ENCODE data around the gene GSAP. TPM values are rescaled to one million over a fixed set of nuclear protein-coding genes. Genes with fewer than 3 reads are reported as not detected.

GSAP gene
- total and polyA plus RNA-seq, 4 donors, result 3.7 to 24.1 (median 8.0) TPM

DNA sequence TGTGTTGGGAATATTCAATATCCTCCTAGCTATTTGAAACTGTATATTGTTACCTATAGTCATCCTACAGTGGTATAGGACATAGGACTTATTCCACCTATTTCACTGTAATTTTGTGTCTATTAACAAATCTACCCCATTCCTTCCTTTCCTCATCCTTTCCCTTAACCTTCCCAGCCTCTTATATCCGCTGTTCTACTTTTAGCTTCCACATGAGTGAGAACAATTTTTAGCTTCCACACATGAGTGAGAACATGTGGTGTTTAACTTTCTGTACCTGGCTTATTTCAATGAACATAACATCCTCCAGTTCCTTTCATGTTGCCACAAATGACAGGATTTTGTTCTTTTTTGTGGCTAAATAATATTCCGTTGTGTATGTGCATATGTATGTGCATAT is 120.6 kb downstream of the GSAP start:
- no peak for ATAC-seq (ENCODE audit: low FRiP score)
- intact Hi-C loops (cut with DNase I), result no loop called here

DNA sequence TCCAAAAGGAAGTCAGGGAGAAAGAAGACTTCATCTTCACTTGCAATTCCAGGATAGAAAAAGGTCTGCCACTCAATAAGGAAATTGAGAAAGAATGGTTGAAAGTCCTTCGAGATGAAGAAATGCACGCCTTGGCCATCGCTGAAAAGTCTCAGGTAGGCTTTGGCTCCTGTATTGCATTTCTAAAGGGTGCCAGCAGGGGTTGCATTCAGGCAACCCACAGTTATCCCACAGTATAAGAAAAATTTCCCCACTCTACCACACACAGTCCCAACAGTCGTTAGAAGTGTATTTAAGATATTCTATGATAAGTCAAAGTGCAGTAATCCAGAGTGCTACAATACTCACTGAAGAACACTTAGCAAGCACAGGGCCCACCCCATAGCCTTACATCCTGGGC is 123.1 kb downstream of the GSAP start:
- no peaks in the 10 kb centered on the region for H3K9me3 ChIP-seq (ENCODE audit: control insufficient read depth, low read length)
- DNase-seq, result no peak
- WGBS, 2 donors, result 76 to 85% methylated on average over 4 of the region's 4 CpGs
- H3K4me3 ChIP-seq (ENCODE audit: low read length in 2 of 2), result no peak overlapping the region
- ATAC-seq (ENCODE audit: low FRiP score), result peak; percentile 15
- peak overlapping the region in 1 of 2 donors; percentile 19 for H3K27ac ChIP-seq (ENCODE audit: low read depth in 1 of 2, low read length in 2 of 2)
- intact Hi-C loops (cut with DNase I), result no loop called here
- H3K4me1 ChIP-seq (ENCODE audit: control insufficient read depth in 1 of 2, insufficient read depth in 2 of 2, low read length in 2 of 2), result peaks cover 0 to 1% of the 10 kb centered on the region in 2 donors
- H3K36me3 ChIP-seq (ENCODE audit: control insufficient read depth in 1 of 2, insufficient read depth in 2 of 2, low read length in 1 of 2), result peaks cover 6 to 7% of the 10 kb centered on the region in 2 donors
- H3K27me3 ChIP-seq (ENCODE audit: control insufficient read depth in 1 of 2, insufficient read depth in 2 of 2, low read length in 1 of 2), result no peaks in the 10 kb centered on the region

More for the DNA sequence above, 120.6 kb downstream of the GSAP start:
- Histone ChIP-seq H3K36me3 (ENCODE audit: control insufficient read depth in 1 of 2, insufficient read depth in 2 of 2, low read length in 1 of 2) (peaks cover 6 to 7% of the 10 kb centered on the region in 2 donors), H3K4me3 (ENCODE audit: low read length in 2 of 2) (no peak overlapping the region), H3K27ac (ENCODE audit: low read depth in 1 of 2, low read length in 2 of 2) (no peak overlapping the region), H3K4me1 (ENCODE audit: control insufficient read depth in 1 of 2, insufficient read depth in 2 of 2, low read length in 2 of 2) (no peaks in the 10 kb centered on the region), H3K27me3 (ENCODE audit: control insufficient read depth in 1 of 2, insufficient read depth in 2 of 2, low read length in 1 of 2) (no peaks in the 10 kb centered on the region), H3K9me3 (ENCODE audit: control insufficient read depth, low read length) (no peaks in the 10 kb centered on the region)
- DNase-seq, result no peak
- 95 to 96% methylated on average over 2 of the region's 2 CpGs for WGBS, 2 donors

DNA sequence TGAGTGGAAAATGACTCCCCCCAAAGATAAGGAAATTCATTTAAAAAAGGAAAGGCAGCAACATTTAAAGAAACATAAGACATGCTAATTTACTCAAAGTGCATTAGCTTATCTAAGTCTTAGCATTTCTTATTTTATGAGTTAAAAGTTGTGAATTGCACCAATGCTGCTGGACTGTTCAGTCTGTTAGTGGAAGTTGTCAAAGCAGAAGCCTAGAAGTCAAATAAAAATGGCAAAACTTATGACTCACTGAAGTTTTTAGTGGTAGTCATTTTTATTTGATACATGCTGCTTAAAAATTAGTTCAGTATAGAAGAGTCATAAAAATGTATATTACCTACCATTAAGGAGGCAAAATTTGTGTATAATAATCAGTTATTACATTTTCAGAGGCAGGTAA is 125.7 kb downstream of the GSAP start:
- Histone ChIP-seq H3K4me3 (ENCODE audit: low read length in 2 of 2) (no peak overlapping the region), H3K36me3 (ENCODE audit: control insufficient read depth in 1 of 2, insufficient read depth in 2 of 2, low read length in 1 of 2) (peaks cover 6 to 7% of the 10 kb centered on the region in 2 donors), H3K27me3 (ENCODE audit: control insufficient read depth in 1 of 2, insufficient read depth in 2 of 2, low read length in 1 of 2) (no peaks in the 10 kb centered on the region), H3K9me3 (ENCODE audit: control insufficient read depth, low read length) (no peaks in the 10 kb centered on the region), H3K27ac (ENCODE audit: low read depth in 1 of 2, low read length in 2 of 2) (no peak overlapping the region), H3K4me1 (ENCODE audit: control insufficient read depth in 1 of 2, insufficient read depth in 2 of 2, low read length in 2 of 2) (peaks cover 1 to 4% of the 10 kb centered on the region in 2 donors)
- DNase-seq, result no peak
- ATAC-seq (ENCODE audit: low FRiP score), result no peak
- intact Hi-C loops (cut with DNase I), result no loop called here

DNA sequence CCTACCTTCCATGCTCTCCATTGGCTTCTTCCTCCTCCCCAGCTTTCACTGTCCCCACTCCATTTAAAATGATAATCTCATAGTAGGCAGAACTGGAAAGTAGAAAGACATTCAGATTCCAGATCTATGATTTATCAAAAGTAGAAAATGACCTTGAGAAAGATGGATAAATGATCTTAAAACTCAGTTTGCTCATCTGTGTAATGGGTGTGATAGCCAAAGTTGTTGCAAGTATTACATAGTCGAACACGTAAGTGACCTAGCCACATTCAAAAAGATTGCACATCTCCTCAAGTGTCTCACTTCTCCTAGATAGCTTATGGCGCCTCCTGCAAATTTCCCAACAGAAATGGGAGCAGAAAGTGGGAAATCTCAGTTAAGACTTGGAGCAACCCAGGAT is 126.8 kb downstream of the GSAP start:
- ATAC-seq (ENCODE audit: low FRiP score) (no peak), DNase-seq (no peak)
- Histone ChIP-seq H3K4me3 (ENCODE audit: low read length in 2 of 2) (no peak overlapping the region), H3K27me3 (ENCODE audit: control insufficient read depth in 1 of 2, insufficient read depth in 2 of 2, low read length in 1 of 2) (no peaks in the 10 kb centered on the region), H3K36me3 (ENCODE audit: control insufficient read depth in 1 of 2, insufficient read depth in 2 of 2, low read length in 1 of 2) (peaks cover 6 to 7% of the 10 kb centered on the region in 2 donors), H3K4me1 (ENCODE audit: control insufficient read depth in 1 of 2, insufficient read depth in 2 of 2, low read length in 2 of 2) (peaks cover 1 to 4% of the 10 kb centered on the region in 2 donors), H3K27ac (ENCODE audit: low read depth in 1 of 2, low read length in 2 of 2) (peak overlapping the region; percentile 24 to 34), H3K9me3 (ENCODE audit: control insufficient read depth, low read length) (no peaks in the 10 kb centered on the region)
- intact Hi-C loops (cut with DNase I), result no loop called here
- WGBS, 2 donors, result 97 to 98% methylated on average over 3 of the region's 3 CpGs

DNA sequence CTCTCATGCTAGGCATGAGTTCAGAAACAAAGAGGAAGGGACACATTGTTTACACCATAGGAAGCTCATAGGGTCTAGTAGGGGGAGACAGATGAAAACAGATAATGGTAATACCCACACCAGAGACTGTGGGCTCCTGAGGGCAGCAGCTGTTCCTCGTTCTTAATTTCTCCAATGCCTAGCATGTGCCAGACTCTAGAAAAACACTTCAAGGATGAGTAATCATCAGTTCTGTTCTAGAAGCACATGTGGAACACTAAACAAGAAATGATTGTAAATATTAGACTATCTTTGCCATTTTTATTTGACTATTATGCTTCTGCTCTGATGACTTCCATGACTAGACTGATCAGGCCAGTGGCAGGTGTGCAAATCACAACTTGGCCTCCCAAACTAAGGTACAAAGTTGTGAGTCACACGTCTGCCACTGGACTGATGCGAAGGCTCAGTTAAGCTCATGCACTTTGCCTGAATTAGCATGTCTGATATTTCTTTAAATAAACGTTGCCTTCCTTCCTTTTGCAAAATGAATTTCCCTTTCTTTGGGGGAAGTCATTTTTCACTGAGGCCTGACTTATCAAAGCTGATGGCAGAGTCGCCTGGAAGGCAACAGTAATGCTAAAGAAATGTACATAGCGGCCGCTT is 127.4 kb downstream of the GSAP start:
- intact Hi-C loops (cut with DNase I), result no loop called here
- peak overlapping the region; percentile 24 to 34 for H3K27ac ChIP-seq (ENCODE audit: low read depth in 1 of 2, low read length in 2 of 2)
- ATAC-seq (ENCODE audit: low FRiP score) (no peak), DNase-seq (no peak)
- H3K4me1 ChIP-seq (ENCODE audit: control insufficient read depth in 1 of 2, insufficient read depth in 2 of 2, low read length in 2 of 2), result peaks cover 1 to 4% of the 10 kb centered on the region in 2 donors
- no peaks in the 10 kb centered on the region for H3K27me3 ChIP-seq (ENCODE audit: control insufficient read depth in 1 of 2, insufficient read depth in 2 of 2, low read length in 1 of 2)
- H3K9me3 ChIP-seq (ENCODE audit: control insufficient read depth, low read length), result no peaks in the 10 kb centered on the region
- peaks cover 6 to 7% of the 10 kb centered on the region in 2 donors for H3K36me3 ChIP-seq (ENCODE audit: control insufficient read depth in 1 of 2, insufficient read depth in 2 of 2, low read length in 1 of 2)
- H3K4me3 ChIP-seq (ENCODE audit: low read length in 2 of 2), result no peak overlapping the region
- WGBS, 2 donors, result 33 to 36% methylated on average over 7 of the region's 7 CpGs

DNA sequence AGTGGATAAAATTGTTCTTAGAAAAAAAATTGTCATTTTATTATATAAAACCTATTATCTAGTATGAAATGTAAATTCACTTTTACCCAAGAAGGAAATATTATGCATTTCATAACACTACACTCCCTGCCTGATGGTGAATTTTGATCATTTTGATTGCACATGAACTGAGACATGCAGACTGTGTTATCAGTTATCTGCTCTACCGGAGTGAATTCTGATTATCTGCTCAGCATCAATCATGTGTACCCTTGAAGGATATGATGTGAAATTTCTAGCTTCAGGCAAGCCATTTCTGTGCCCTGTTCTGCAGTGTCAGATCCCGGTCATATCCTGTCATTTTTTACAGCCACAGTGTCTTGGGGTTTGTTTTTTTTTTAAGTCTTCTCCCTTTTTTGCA is 131.5 kb downstream of the GSAP start:
- WGBS, 2 donors, result 18 to 24% methylated on average over 2 of the region's 2 CpGs
- DNase-seq, result no peak
- H3K27ac ChIP-seq (ENCODE audit: low read depth in 1 of 2, low read length in 2 of 2), result no peak overlapping the region
- no peaks in the 10 kb centered on the region for H3K27me3 ChIP-seq (ENCODE audit: control insufficient read depth in 1 of 2, insufficient read depth in 2 of 2, low read length in 1 of 2)
- no peaks in the 10 kb centered on the region for H3K9me3 ChIP-seq (ENCODE audit: control insufficient read depth, low read length)
- peaks cover 1 to 4% of the 10 kb centered on the region in 2 donors for H3K4me1 ChIP-seq (ENCODE audit: control insufficient read depth in 1 of 2, insufficient read depth in 2 of 2, low read length in 2 of 2)
- ATAC-seq (ENCODE audit: low FRiP score), result no peak
- intact Hi-C loops (cut with DNase I), result no loop called here
- H3K4me3 ChIP-seq (ENCODE audit: low read length in 2 of 2), result peak overlapping the region in 1 of 2 donors; percentile 34
- H3K36me3 ChIP-seq (ENCODE audit: control insufficient read depth in 1 of 2, insufficient read depth in 2 of 2, low read length in 1 of 2), result no peaks in the 10 kb centered on the region

- Histone ChIP-seq H3K27ac (ENCODE audit: low read depth in 1 of 2, low read length in 2 of 2) (peak overlapping the region; percentile 48 to 49), H3K9me3 (ENCODE audit: control insufficient read depth, low read length) (no peaks in the 10 kb centered on the region), H3K4me1 (ENCODE audit: control insufficient read depth in 1 of 2, insufficient read depth in 2 of 2, low read length in 2 of 2) (peaks cover 1 to 4% of the 10 kb centered on the region in 2 donors), H3K27me3 (ENCODE audit: control insufficient read depth in 1 of 2, insufficient read depth in 2 of 2, low read length in 1 of 2) (no peaks in the 10 kb centered on the region), H3K36me3 (ENCODE audit: control insufficient read depth in 1 of 2, insufficient read depth in 2 of 2, low read length in 1 of 2) (no peaks in the 10 kb centered on the region), H3K4me3 (ENCODE audit: low read length in 2 of 2) (peak overlapping the region; percentile 18 to 61)
- no peak for DNase-seq
- intact Hi-C loops (cut with DNase I), result no loop called here
- no peak for ATAC-seq (ENCODE audit: low FRiP score)
- 45 to 51% methylated on average over 4 of the region's 4 CpGs for WGBS, 2 donors
Observed at GRCh38 chr7:77284005-77284404, 132.1 kb downstream of the GSAP start.

DNA sequence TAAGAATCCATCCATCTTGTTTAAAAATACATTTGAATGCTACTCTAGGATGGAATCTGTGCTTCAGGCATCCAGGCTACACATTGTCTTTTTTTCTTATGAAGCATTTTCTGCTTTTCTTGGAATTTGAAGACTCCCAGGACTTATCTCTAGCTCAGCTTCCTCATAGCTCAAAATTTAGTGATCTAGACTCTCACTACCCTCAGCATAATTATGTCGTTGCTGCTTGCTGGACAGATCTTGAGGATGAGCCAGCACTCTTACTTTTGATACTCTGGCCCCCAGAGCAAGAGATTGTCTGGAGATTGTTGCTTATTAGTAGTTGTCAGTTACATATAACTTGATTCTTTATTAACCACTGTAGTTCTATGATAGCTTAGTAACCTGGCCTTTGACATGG is 133.3 kb downstream of the GSAP start:
- peak overlapping the region in 1 of 2 donors; percentile 44 for H3K27ac ChIP-seq (ENCODE audit: low read depth in 1 of 2, low read length in 2 of 2)
- no peak for DNase-seq
- peak overlapping the region; percentile 37 to 82 for H3K4me3 ChIP-seq (ENCODE audit: low read length in 2 of 2)
- H3K4me1 ChIP-seq (ENCODE audit: control insufficient read depth in 1 of 2, insufficient read depth in 2 of 2, low read length in 2 of 2), result peaks cover 0 to 2% of the 10 kb centered on the region in 2 donors
- intact Hi-C loops (cut with DNase I), result no loop called here
- no peak for ATAC-seq (ENCODE audit: low FRiP score)
- 2 to 6% methylated on average over 1 of the region's 1 CpG for WGBS, 2 donors
- H3K36me3 ChIP-seq (ENCODE audit: control insufficient read depth in 1 of 2, insufficient read depth in 2 of 2, low read length in 1 of 2), result no peaks in the 10 kb centered on the region
- no peaks in the 10 kb centered on the region for H3K9me3 ChIP-seq (ENCODE audit: control insufficient read depth, low read length)
- H3K27me3 ChIP-seq (ENCODE audit: control insufficient read depth in 1 of 2, insufficient read depth in 2 of 2, low read length in 1 of 2), result no peaks in the 10 kb centered on the region

GRCh38 chr7:77281780-77282478 is 134.2 kb downstream of the GSAP start:
- no peaks in the 10 kb centered on the region for H3K36me3 ChIP-seq (ENCODE audit: control insufficient read depth in 1 of 2, insufficient read depth in 2 of 2, low read length in 1 of 2)
- H3K27ac ChIP-seq (ENCODE audit: low read depth in 1 of 2, low read length in 2 of 2), result peak overlapping the region; percentile 86 to 90
- peak overlapping the region; percentile 27 to 82 for H3K4me3 ChIP-seq (ENCODE audit: low read length in 2 of 2)
- H3K4me1 ChIP-seq (ENCODE audit: control insufficient read depth in 1 of 2, insufficient read depth in 2 of 2, low read length in 2 of 2), result no peaks in the 10 kb centered on the region
- peak in 1 of 2 donors; percentile 70 for DNase-seq
- no peaks in the 10 kb centered on the region for H3K9me3 ChIP-seq (ENCODE audit: control insufficient read depth, low read length)
- ATAC-seq (ENCODE audit: low FRiP score), result peak; percentile 76
- intact Hi-C loops (cut with DNase I), result no loop called here
- no peaks in the 10 kb centered on the region for H3K27me3 ChIP-seq (ENCODE audit: control insufficient read depth in 1 of 2, insufficient read depth in 2 of 2, low read length in 1 of 2)
- 4 to 9% methylated on average over 3 of the region's 3 CpGs for WGBS, 2 donors
